Gastrocnemius medialis (tissue), 4 donors: ENCODE results near the gene ERICH3.

Source experiments
- POLR2A ChIP-seq, 2 donors: fragments of 450-650 bp; IDR thresholded peaks; one replicate each; pipeline ENCODE4 v1.6.1; 2017; ENCODE audit warnings: antibody characterized with exemption in 2 of 2, mild to moderate bottlenecking in 2 of 2, moderate library complexity in 2 of 2
- TF ChIP-seq, protein P1 (sequence below), 5 experiments: fragments of 450-650 bp in 3 of 5; fragments of 200-600 bp in 2 of 5; sonication (generic) in 2 of 5; IDR thresholded peaks in 4 of 5; conservative IDR thresholded peaks in 1 of 5; 1 replicate in 4 of 5; 2 replicates in 1 of 5; pipeline ENCODE4 v1.5.1; 2016 to 2019; ENCODE audit warnings: antibody characterized with exemption in 5 of 5, mild to moderate bottlenecking in 3 of 5, moderate library complexity in 3 of 5

DNA sequence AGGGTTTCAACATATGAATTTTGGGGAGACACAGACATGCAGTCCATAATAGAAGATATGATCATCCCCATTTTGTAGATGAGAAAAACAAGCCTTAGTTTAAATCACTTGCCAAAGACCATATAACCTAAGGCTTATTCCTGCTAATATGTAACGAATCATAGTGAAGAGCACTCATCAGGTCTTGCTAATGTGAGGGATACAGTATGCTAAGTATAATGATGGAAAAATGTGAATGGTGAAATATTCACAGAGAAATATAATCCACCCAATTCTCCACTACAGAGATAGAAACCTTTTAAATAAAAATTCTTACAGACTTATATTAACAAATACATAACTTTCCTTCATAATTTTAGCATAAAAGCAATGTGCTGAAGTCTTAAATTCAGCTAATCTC is 18.9 kb downstream of the ERICH3 start:
- TF ChIP-seq, protein P1, sequence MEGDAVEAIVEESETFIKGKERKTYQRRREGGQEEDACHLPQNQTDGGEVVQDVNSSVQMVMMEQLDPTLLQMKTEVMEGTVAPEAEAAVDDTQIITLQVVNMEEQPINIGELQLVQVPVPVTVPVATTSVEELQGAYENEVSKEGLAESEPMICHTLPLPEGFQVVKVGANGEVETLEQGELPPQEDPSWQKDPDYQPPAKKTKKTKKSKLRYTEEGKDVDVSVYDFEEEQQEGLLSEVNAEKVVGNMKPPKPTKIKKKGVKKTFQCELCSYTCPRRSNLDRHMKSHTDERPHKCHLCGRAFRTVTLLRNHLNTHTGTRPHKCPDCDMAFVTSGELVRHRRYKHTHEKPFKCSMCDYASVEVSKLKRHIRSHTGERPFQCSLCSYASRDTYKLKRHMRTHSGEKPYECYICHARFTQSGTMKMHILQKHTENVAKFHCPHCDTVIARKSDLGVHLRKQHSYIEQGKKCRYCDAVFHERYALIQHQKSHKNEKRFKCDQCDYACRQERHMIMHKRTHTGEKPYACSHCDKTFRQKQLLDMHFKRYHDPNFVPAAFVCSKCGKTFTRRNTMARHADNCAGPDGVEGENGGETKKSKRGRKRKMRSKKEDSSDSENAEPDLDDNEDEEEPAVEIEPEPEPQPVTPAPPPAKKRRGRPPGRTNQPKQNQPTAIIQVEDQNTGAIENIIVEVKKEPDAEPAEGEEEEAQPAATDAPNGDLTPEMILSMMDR (IDR thresholded peaks at IDR 0.05 in 4 of 5, conservative IDR thresholded peaks at IDR 0.05 in 1 of 5): no peak
- no peak for TF ChIP-seq POLR2A (IDR thresholded peaks at IDR 0.05)
